CD4-positive, alpha-beta T cell treated with Interleukin-1 beta for 1 hour (primary cell): ENCODE data around the gene FBXO17.
A peak's percentile ranks its signal among the peaks of the same experiment; 100 is the strongest.

Source experiments
- DNase-seq, 2 donors: peaks; one replicate each; pipeline ENCODE4 v3.0.0-alpha.2; 2020 to 2022

Gene FBXO17

GRCh38 chr19:38915329-38916321 is 59.9 kb downstream of the FBXO17 start:
- no peak for DNase-seq

- DNase-seq, result no peak
Measured at GRCh38 chr19:38913958-38914357, 61.6 kb downstream of the FBXO17 start.

GRCh38 chr19:38912600-38913514 is 62.7 kb downstream of the FBXO17 start:
- DNase-seq, result no peak

GRCh38 chr19:38911388-38912001 is 64.0 kb downstream of the FBXO17 start:
- DNase-seq, result no peak

- no peak for DNase-seq
Measured at GRCh38 chr19:38910488-38910887, 65.1 kb downstream of the FBXO17 start.

- peak in 1 of 2 donors; percentile 9 for DNase-seq
Measured at GRCh38 chr19:38908911-38909310, 66.6 kb downstream of the FBXO17 start.

GRCh38 chr19:38907670-38908069 is 67.9 kb downstream of the FBXO17 start:
- no peak for DNase-seq

- DNase-seq, result no peak
Measured at GRCh38 chr19:38907227-38907626, 68.3 kb downstream of the FBXO17 start.

GRCh38 chr19:38905620-38906019 is 69.9 kb downstream of the FBXO17 start:
- no peak for DNase-seq

- no peak for DNase-seq
Measured at GRCh38 chr19:38904581-38905539, 70.7 kb downstream of the FBXO17 start.

- no peak for DNase-seq
Measured at GRCh38 chr19:38901683-38902082, 73.9 kb downstream of the FBXO17 start.

GRCh38 chr19:38900743-38901190 is 74.8 kb downstream of the FBXO17 start:
- DNase-seq, result no peak

- DNase-seq, result no peak
Measured at GRCh38 chr19:38900202-38900629, 75.3 kb downstream of the FBXO17 start.

- DNase-seq, result peak; percentile 100
Measured at GRCh38 chr19:38899447-38900201, 75.9 kb downstream of the FBXO17 start, which contains the start of the genes NFKBIB and SIRT2. Gene NFKBIB, plus strand, starts transcription at chr19:38899969. Its CDS starts 64 bp downstream, at chr19:38900033. Gene SIRT2, minus strand, starts transcription at chr19:38899618. Its CDS starts 97 bp downstream, at chr19:38899521.

GRCh38 chr19:38898788-38899446 is 76.6 kb downstream of the FBXO17 start:
- DNase-seq, result no peak

GRCh38 chr19:38894968-38895367 is 80.6 kb downstream of the FBXO17 start:
- DNase-seq, result no peak

GRCh38 chr19:38893341-38893771 is 82.2 kb downstream of the FBXO17 start:
- no peak for DNase-seq

GRCh38 chr19:38892841-38893240 is 82.7 kb downstream of the FBXO17 start:
- DNase-seq, result no peak

- no peak for DNase-seq
Measured at GRCh38 chr19:38891771-38892170, 83.8 kb downstream of the FBXO17 start.
